Activated gamma-delta T cell treated with anti-CD3 and anti-CD28 coated beads, Interleukin-2, amount 50 U/mL, for 16 hours (primary cell): ENCODE results near the gene HOATZ.

Experiments used
- DNase-seq: peaks from one replicate; pipeline ENCODE4 v3.0.0-alpha.2; 2020; ENCODE audit warnings: low read depth

HOATZ gene

DNA sequence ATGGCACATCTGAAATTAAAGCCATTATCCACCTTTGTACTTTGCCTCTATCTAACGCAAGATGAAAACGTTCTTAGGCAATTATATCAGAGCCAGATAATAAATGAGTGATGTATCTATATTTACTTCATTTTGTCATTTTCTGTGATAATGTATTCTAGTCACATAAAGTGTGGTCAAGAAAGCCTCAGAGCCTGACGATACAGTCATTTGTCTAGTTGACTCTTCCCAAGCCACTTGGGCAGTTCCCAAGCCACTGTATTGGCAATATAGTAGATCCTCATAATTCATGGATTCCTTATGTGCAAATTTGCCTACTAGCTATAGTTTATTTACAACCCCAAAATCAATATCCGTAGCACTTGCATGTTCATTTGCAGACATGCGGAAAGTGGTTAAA lies 7.8 kb downstream of the HOATZ start:
- DNase-seq: no peak

DNA sequence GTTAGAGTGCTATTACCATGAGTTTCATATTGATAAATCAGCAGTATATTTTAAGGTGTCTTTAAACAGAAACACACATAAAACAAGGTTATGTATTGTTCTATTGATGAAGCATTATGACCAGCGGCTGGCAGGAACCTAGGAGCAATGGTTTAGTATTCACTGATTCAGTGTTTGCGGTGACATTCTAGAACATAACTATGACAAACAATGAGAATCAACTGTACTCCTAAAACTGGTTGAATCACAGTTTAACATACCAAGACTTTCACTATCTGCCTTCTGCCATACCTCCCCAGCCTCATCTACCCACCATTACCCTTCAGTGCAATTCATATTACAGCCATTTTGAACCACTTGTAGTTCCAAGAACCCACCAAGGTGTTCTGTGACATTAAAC lies 8.8 kb downstream of the HOATZ start:
- no peak for DNase-seq

DNA sequence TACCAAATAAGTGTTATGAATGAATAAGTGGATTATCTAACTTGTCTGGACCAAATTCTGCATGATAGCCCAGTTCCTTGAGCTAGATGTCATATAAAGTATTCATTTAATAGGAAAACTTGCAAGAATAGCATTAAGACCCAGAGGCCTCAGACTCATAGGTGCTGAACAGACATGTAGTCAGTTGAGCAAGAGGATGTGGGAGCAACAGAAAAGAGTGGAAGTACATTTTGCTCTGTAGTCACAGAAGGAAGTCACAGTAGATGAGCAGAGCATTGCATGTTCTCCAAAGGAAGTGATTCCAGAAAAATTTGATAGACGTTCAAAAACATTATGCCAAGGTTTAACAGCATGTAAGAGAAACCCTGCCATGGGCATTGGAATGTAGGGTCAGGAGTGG lies 9.5 kb downstream of the HOATZ start:
- DNase-seq: no peak

DNA sequence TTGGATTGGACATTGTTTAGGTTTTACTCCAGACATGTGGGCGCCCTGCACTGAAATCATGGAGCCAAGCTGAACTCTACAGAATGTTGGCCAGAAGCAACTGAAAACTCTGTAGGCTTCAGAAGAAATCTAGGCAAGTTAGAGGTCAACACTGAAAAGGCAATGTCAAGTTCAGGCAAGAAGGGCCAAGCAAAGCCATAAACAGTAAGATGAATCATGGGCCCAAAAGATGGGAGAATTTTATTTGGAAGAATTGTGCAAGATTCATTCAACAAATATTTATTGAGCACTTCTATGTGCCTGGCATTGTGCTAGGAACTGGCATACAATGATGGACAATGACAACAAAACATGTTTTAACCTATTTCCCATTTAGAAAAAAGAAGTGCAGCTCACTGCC lies 10.9 kb downstream of the HOATZ start:
- DNase-seq: no peak

DNA sequence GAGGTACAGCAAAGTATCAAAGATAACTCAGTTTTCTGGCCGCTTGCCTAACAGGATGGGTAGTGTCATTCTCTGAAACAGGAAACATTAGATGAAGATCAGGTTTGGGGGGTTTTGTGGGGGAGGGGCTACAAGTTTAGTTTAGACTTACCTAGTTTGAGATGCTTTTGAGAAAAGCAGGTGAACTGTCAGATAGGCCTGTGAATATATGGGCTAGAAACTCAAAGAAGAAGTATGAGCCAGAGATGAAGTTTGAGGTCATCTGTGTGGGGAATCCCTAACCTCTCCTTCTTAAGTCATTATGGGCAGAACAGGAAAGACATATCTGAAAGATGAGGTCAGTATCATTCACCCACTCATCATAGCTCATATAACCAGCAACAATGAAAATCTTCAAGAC lies 11.9 kb downstream of the HOATZ start:
- DNase-seq: no peak

DNA sequence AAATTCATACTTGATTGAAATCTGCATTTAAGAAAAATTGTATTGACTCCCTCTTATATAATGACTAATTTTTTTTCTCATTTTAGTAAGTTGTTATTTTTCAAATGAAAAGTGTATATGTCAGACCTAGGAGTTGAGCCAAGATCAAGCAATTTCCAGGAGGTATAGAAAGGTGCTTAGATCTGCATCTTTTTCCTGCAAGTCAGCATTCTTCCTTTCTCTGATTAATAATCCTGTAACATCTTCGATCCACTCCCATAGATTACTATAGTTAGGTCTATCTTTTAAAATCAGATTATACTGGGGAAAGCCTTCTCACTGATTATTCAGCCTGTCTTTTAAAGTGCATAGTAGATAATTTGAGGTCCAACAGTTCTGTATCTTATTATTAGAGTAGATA lies 12.7 kb downstream of the HOATZ start:
- no peak for DNase-seq

DNA sequence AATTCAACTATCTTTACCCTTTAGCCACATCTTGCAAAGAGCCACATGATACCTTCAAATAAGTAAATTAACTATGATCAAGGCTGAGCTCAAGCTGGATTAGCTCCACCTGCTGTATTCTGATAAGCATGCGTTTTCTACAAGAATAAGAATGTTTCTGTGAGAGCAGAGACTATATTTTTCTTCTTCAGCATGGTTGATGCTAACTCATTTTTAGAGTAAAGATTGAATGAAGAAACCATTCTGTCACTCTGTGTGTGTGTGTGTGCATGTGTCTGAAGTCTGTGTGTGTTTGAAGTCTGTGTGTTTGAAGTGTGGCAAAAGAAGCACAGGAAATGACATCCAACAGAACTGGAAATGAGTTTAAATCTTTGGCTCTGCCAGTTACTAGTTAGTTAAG lies 14.0 kb downstream of the HOATZ start:
- DNase-seq: no peak

DNA sequence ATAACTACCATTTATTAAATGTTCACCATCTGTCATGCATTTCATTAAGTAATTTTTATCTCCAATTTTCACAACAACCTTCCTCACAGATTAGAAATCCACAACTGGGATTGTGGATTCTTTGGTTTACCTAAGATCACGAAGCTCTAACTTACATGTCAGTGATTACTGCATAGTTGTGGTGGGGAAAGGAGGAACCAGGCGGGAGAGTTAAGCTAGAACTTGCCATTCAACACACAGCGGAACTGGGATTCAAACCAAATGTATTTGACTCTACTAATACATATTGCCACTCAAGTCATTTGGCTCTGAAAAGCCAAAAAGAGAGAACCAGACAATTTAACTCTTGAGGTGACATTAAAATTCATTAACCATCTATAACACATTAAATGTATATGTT lies 15.5 kb downstream of the HOATZ start:
- DNase-seq: no peak

DNA sequence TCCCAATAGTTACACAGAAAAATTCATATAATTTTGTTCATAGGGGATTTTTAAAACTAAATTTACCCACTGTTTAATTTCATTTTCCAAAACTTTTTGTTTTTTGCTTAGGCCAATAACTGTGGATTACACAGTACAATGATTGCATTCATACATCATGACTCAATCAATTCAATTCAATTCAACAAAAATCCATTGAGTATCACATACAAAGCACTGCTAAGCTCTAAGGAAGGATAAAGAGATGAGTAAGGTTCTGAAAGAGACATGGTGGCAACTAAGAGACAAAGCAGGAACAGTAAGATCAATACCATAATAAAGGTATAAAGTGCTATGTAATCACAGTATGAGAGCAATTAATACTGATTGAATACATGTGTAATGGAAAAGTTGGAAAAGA lies 16.6 kb downstream of the HOATZ start:
- DNase-seq: no peak

DNA sequence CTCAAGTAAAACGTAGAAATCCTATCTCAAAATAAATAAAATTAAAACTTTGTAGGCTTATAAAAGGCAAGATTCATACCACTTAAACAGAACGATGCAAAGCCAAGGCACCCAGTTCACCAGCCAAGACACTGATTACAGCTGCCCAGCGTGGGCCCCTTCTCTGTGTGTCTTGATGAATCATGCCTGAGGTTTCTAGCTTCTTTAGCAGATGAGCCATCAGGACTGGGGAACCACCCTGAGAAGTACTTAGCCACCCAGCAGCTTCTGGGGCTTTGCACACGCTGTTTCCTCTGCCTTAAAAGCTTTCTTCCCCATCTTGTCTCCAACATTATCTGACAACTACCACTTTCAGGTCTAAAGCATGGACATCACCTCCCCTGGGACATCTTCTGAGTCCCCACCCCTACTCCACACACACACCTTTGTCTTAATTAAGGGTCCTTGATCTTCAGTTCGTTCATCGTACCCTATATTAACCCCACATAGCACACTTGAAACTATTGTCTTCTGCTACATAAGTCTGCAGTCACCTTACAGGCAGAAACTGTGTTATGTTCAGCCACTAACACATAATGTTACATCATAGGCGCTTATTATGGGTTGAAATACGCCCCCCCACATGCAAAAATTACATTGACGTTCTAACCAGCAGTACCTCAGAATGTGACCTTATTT lies 17.2 kb downstream of the HOATZ start:
- peak; percentile 40 for DNase-seq

DNA sequence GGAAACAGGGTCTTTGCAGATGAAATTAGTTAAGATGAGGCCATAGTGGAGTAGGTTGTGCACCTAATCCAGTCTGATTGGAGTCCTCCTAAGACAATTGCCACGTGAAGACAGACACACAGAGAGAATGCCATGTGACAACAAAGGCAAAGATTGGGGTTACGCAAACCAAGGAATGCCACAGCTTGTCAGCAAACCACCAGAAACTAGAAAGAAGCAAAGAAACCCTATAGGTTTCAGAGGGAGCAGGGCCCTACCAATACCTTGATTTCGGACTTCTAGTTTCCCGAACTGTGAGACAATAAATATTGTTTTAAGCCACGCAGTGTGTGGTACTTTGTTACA lies 17.8 kb downstream of the HOATZ start:
- DNase-seq: no peak

DNA sequence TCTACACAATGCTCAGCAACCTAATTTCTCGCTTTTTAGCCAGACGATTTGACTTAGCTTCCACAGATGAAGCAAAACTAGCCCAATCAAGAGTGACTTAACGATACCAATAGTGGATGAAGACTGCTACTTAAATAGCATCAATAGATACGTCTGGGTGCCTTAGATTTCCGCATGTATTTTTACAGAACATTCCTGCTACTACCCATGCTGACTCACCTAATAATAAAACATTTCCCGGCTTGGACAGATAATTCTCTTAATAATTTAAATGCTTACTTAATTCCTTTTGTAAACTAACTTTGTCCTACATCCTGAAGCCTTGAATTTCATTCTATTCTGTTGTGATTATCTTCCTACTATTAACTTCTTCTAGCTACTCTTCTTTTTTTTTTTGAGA lies 20.7 kb downstream of the HOATZ start:
- no peak for DNase-seq

DNA sequence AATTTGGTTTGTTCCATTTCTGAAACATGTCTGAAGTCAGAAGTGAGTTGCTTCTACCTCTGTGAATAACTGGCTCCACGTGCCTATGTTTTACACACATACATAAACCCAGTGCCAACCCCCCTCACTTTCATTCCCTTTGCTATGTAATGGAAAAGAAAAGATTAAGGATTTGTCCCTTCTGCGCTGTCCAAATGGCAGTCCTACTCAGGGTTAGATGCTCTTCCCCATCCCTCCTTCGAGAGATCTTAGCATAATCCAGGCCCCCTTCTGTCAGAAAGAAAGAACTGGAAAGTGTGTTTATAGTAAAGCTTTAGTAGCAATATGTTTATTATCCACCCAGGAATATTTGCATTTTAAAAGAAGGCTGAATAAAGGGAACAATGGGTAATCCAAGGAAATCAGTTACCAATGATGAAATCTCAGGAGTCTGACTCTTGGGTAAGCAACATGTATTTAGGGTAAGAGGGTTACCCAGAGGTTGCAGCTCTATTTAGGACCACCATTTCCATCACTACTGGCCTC lies 22.8 kb downstream of the HOATZ start:
- DNase-seq: no peak

DNA sequence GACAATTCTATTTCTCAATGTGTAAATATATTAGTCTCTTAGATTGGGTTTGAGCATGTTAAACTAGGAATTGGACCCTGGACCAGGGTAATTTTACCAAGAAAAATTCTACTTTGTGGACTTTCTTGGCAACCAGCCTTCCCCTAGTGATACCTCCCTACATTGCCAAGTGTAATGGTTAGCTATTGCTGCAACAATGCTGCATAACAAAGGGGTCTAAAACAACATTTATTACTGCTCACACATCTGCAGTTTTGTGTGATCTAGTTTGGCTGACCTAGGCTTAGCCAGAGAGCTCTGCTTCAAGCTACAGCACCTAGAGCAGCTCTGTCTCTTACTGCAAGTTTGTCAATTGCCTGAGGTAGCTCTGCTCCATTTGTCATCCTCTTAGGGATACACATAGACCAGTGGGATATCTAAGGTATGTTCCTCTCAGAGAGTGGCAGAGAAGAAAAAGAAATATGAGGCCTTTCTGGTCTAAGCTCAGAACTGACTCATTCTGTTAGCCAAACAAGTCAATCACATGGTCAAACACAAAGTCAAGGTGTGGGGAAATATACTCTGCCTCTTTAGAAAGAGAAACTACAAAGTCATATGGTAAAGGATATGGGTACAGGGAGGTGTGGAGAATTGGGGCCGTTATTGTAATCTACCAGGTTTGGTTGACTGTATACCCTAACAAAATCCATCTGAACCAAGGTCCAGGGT lies 24.0 kb downstream of the HOATZ start:
- DNase-seq: no peak

DNA sequence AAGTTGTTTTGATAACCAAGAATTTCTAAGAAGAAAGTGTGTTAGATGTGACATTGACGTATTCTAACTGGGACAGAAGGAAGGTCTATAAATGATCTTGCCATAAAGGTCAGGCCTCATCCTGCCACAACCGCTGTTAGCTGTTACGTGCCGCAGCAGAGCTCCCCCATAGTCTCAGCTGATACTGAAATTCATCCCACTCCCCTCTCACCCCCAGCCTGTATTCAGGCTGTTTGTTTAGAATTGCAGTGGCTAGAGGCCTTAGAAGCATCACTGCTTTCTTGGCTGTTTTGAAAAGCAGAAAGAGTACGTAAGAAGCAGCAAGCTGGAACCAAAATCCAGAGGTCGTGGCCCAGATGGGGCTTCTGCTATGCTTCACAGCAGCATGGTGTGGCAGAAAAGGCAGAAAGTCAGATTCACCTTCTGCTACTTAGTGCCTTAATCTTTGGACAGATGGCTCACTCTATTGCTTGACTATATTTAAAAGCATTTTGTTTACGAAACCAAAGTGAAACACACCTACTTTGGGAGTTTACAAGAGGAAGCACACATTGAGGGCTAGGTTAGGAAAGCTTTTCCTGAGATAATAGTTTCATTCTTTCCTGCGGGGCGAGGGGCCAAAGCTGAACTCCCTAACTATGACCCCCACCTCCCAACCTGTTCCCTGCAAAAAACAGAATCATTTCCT lies 25.0 kb downstream of the HOATZ start:
- peak; percentile 27 for DNase-seq

DNA sequence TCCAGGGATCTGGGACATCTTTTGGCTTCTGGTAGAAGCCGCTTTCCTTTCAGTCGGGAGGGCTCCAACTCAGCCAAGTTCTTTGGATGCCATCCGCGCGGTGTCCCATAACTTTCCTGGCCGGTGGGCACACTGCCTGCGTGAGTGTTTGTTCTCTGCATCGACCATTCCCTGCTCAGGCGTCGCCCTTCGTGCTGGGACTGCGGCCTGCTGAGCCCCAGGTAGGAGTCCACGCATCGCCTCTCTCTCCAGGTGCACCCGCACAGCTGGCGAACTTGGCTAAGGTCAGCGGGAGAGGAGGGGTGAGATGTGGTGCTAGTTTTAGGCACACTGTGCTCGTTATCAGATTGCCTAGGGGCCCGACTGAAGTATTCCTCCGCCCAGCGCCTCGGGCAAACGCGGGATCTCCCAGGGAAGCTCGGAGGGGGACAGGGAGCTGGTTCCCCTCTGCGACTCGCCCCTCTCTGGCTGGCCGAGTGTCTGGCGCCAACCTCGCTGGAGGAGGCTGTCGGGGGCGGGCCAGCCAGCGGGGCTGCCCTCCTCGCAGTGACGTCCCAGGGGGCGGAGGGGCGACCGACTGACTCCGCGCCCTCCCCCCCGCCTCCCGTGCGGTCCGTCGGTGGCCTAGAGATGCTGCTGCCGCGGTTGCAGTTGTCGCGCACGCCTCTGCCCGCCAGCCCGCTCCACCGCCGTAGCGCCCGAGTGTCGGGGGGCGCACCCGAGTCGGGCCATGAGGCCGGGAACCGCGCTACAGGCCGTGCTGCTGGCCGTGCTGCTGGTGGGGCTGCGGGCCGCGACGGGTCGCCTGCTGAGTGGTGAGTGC lies 25.7 kb downstream of the HOATZ start, which contains the start of gene LAYN:
Gene LAYN, plus strand, starts transcription at position 607 of the 823 bp plus-strand sequence. Its CDS starts 124 bp downstream, at position 731.
- DNase-seq: peak; percentile 39

DNA sequence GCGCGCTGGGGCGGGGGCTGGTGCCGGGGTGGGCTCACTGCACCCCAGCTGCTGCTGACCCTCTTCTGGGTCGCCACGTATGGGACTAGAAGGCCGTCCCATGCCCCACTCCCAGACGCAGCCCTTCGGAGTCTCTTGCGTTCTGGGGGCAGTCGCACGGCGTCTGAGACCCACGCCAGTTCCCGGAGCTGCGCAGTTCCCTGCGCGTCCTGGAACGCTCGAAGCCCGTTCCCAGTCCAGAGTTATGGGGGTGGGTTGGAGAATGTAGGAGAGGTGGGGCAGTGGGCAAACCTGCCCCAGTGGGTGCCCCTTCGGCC lies 26.3 kb downstream of the HOATZ start:
- no peak for DNase-seq

DNA sequence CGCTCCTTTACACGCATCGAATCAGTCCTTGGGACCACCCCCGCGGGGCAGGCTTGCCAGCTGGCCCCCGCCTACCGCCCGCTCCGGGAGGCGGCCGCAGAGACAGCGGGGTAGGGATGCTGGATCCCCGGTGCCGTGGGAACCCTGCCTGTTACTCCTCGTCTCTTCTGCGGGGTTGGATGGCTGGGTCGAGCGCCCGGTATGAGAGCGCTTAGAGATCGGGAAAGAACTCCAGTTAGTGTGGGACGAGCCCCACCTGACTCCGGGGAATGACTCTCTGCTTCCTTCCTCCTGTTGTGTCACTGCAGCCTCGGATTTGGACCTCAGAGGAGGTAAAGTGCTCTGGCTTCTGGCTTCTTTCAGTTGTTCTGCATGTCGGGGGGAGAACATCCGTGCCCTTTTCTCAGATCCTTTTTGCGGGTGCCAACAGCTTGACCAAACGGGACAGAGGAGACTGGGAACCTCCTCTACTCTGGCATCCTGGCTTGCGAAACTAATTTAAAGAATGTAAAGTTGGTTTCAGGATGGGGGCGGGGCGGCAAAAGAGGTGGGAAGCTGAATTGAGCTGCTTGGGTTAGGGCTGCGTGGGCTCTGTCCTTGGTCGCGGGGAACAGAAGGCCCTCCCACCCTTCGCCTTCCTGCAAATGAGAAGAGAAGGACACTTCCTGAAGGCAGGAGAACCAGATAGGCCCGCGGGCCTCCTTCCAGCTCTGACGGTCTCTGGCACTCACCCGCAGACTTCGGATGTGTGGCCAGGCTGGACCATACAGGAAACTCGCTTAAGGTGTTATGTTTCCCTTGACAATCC lies 26.9 kb downstream of the HOATZ start:
- DNase-seq: no peak

DNA sequence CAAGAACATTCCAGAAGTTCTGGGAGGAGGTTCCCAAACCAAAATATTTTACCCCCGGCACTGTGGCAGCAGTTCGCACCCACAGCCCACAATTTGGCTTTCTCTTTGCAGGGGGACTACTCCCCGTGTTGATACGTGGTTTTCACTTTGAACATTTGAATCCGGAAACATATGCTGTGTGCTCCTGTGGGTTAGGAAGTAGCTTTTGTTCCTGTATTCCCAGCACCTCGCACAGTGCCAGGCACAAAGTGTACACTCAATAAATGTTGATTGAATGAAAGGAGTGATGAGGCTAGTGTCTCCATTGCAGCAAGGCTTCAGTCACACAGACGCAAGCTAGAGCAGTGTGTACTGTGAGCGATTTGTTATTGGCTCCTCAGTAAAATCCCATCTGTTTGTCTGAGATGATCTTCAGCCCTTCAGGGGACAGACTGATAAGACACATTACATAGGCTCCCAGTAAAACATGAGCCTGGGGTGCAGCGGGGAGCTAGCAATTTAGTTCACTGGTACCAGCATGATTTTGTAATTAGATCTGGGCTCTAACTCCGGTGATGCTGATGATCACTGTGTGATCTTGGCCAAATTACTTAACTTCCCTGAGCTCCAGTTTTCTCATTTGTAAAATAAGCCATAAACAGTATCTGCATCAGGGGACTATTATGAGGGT lies 28.2 kb downstream of the HOATZ start:
- no peak for DNase-seq

DNA sequence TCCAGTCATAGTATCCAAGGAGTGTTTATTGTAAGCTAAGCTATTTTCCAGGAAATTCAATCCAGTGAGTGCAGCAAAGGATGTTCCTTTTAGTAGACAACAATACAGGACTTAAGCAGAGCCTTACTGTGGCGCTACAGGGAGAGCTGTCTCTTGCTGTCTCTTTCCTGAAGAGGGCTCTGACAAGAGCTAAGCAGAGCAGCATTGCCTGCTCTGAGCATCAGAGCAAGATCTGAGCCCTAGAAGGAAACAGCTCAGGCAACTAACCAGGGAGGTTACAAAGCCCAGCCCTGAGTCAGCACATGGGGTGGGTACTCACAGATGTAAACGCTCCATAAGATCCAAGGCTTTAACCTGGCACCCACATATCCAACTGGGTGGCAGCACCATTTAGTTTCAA lies 33.9 kb downstream of the HOATZ start:
- no peak for DNase-seq
